Kidney epithelial cell (primary cell): Measurements from ENCODE around the gene F13A1. TPM values are rescaled to one million over a fixed set of nuclear protein-coding genes. Genes with fewer than 3 reads are reported as not detected.

ENCODE experiments used
- DNase-seq: peaks from one replicate; pipeline ENCODE4 v3.0.0-alpha.2; 2010; ENCODE audit warnings: low read depth
- H3K27me3 ChIP-seq: 2 replicates; pipeline ENCODE4 v1.6.0; 2011; ENCODE audit warnings: low read length; ENCODE audit not compliant: control insufficient read depth, insufficient read depth
- H3K36me3 ChIP-seq: 2 replicates; pipeline ENCODE4 v1.5.1; 2011; ENCODE audit warnings: low read length; ENCODE audit not compliant: control insufficient read depth, insufficient read depth
- H3K4me3 ChIP-seq: 2 replicates; pipeline ENCODE4 v1.5.1; 2011; ENCODE audit warnings: low read depth, mild to moderate bottlenecking, control low read depth, low read length
- total RNA-seq: library from RNA; depleted of rRNA; stranded (reverse); fragments of >200 nt; gene quantifications from 2 replicates; pipeline ENCODE4 v1.2.3, GENCODE V29; 2015
- TF ChIP-seq, protein P1 (sequence below): IDR thresholded peaks from 2 replicates; pipeline ENCODE4 v1.5.1; 2011; ENCODE audit warnings: mild to moderate bottlenecking, moderate library complexity, low read length, control low read depth, inconsistent platforms; ENCODE audit not compliant: insufficient read depth, poor library complexity, severe bottlenecking

F13A1 gene
- total RNA-seq, 1 donor from 2014 or later = 2.1 TPM

- Histone ChIP-seq H3K4me3 (no peak overlapping the region), H3K36me3 (no peaks in the 10 kb centered on the region), H3K27me3 (no peaks in the 10 kb centered on the region)
- TF ChIP-seq, protein P1, sequence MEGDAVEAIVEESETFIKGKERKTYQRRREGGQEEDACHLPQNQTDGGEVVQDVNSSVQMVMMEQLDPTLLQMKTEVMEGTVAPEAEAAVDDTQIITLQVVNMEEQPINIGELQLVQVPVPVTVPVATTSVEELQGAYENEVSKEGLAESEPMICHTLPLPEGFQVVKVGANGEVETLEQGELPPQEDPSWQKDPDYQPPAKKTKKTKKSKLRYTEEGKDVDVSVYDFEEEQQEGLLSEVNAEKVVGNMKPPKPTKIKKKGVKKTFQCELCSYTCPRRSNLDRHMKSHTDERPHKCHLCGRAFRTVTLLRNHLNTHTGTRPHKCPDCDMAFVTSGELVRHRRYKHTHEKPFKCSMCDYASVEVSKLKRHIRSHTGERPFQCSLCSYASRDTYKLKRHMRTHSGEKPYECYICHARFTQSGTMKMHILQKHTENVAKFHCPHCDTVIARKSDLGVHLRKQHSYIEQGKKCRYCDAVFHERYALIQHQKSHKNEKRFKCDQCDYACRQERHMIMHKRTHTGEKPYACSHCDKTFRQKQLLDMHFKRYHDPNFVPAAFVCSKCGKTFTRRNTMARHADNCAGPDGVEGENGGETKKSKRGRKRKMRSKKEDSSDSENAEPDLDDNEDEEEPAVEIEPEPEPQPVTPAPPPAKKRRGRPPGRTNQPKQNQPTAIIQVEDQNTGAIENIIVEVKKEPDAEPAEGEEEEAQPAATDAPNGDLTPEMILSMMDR = no peak
- DNase-seq = peak; percentile 35
These were observed 43.0 kb downstream of the F13A1 start for GRCh38 chr6:6277413-6277812.

DNA sequence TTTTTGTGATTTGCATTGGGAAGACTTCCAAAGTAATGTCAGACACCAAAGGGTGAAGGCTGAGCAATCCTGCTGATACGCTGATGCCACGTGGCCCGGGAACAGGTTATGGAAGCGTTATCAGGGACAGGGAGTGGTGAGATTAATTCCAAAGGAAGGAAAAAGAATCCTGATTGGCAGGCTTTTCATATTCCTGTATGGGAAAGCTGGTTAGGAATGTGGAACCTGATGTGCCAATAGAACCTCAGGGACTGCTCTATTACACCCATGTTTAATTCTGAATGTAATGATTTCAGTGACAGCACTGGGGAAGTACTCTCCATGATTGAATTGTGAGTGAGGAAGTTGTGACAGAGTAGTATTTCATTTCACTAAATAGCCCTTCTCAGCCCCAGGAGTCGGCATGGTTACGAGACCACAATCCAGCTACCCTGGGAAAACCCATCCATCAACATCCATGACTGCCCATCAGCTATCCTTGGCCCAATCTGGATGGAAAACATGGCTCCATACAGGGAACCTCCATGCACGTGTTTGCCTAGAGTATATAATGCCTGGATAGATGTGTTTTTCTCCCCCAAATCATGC, 49.4 kb downstream of the F13A1 start:
- Histone ChIP-seq H3K36me3 (no peaks in the 10 kb centered on the region), H3K4me3 (no peak overlapping the region), H3K27me3 (no peaks in the 10 kb centered on the region)
- TF ChIP-seq, protein P1 = no peak
- DNase-seq = no peak

- Histone ChIP-seq H3K27me3 (no peaks in the 10 kb centered on the region), H3K4me3 (no peak overlapping the region), H3K36me3 (no peaks in the 10 kb centered on the region)
- TF ChIP-seq, protein P1 = no peak
- no peak for DNase-seq
These were observed 60.2 kb downstream of the F13A1 start for GRCh38 chr6:6260196-6260722.

DNA sequence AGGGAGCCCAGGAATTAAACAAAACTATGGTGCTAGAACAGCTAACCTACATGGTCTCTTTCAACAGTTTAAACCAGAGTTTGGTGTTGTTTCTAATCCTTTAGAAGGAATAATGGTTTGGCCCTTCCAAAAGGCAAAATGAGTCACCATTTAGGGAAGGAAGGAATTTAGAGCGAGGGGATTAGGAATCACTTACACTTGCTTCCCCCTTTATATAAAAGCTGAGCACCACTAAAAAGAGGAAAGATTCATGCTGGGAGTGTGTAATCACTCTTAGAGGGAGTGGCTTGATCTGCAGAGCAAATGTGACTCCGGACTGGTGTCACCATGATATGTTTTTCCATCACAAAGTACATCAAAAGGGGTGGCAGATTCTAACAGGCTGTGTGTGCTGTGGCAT, 63.6 kb downstream of the F13A1 start:
- Histone ChIP-seq H3K27me3 (no peaks in the 10 kb centered on the region), H3K36me3 (no peaks in the 10 kb centered on the region), H3K4me3 (no peak overlapping the region)
- TF ChIP-seq, protein P1 = no peak
- DNase-seq = no peak

DNA sequence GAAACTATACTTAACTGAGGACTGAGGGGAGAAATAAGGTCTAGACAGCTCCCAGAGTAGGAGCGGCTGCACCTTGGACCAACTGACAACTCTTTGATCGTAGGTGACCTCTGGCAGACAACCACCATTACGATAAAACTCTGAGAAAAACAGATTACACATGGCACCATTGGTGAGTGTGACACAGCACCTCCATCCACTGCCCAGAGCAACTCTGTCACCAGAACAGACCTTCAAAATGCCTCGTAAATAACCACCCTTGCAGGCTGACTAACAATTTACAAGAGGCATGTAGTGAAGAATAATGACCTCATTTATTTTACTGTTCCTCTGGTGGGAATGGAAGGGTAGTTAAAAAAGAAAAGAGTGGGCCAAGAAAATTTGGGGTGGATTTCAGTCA, 64.2 kb downstream of the F13A1 start:
- H3K27me3 ChIP-seq = no peaks in the 10 kb centered on the region
- TF ChIP-seq, protein P1 = no peak
- H3K36me3 ChIP-seq = no peaks in the 10 kb centered on the region
- H3K4me3 ChIP-seq = no peak overlapping the region
- no peak for DNase-seq

DNA sequence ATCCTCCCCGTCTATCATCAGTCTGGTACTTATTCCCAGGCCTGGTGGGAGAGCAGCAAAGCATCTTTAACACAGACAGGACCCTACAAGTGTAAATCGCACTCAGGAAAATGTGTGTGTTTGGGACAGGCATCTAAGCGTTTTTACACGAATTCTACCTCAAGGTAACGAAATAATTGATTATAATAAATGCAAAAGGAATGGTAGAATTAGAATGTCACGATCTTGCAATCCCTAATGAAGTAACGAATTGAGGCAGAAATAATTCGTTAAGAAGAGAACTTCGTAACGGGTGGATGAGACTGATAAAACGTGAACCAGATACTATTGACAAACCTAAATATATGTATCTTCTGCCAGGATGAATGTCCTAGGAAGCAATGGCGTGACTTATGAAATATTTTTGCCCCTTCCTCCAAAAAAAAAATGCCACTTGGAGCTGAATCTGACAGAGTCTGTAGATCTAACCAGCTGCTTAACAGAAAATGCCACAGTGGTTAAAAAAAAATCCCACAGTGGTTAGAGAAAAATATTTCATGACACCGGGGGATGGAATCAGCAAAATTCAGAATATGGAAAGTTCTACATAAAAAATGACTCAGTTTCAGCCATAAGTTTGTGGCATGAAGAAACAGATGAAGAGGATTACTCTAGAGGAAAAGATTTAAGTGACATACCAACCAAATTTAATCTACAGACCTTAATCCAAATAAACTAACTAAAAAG, 68.7 kb downstream of the F13A1 start:
- Histone ChIP-seq H3K36me3 (no peaks in the 10 kb centered on the region), H3K27me3 (no peaks in the 10 kb centered on the region), H3K4me3 (no peak overlapping the region)
- TF ChIP-seq, protein P1 = no peak
- DNase-seq = no peak
